GM18868 (cell line): ENCODE measurements around the gene COL3A1.
A peak's percentile ranks its signal among the peaks of the same experiment; 100 is the strongest.

Experiments
- ATAC-seq: cut with Tn5 transposase; IDR thresholded peaks from one replicate; pipeline ENCODE4 v1.9.1; 2021; ENCODE audit warnings: mild to moderate bottlenecking, moderate library complexity; ENCODE audit not compliant: unreplicated experiment

The COL3A1 gene

DNA sequence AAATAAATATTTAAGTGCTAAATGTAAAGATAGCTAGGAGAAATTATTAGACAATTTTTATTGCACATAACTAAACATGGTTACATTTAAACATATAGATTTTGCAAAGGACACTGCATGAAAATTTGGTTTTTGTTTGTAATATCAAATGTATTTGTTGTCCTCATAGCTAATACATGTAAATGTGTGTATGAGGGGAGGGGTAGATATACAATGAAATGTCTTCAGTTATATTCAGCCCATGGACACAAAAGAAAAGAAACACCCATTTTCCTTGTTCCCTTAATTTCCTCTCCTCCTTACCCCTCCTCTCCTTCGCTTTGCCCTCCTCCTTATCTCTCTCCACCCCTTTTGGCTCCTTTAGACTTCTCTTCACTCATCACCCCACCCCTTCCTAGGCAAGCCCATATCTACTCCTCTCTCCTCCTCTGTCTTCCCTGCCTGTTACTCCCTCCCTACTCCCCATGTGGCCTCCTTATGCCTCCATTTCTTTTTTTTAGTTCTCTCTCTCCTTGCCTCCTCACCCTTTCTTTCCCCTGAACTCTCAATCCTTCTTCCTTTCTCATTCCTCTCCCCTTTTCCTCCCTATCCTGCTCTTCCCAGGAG, 1.4 kb downstream of the COL3A1 start:
- ATAC-seq = no peak

DNA sequence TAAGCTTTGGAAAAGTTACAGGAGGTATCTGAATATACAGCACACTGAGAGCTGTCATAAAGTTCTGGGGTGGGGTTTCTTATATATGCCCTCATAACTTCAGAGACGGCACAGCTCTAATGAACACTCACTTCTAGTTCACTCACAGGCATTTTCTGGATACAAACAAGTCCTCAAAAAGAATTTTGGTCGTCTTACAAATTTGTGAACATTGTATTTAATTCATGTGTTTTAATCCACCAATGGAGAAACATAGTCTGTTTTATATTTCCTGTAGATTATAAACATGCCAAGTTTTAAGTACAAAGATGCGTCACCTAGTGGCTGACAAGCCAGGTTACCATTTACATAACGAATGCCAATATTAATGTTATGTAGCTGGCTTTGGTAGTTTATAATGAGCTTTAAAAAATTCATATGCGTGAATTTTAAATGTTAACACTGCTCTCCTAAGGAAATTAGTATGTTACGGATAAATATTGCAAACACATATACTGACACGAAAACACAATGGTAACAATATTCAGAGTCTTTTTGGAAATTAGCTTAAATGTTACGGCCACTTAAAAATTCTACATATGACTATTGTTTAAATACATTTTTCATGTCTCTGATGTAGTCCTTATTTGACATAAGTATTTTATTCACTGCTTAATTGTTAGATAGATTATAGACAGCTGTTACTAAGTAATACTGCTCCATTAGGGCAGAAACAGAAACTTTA, 2.5 kb downstream of the COL3A1 start:
- no peak for ATAC-seq

DNA sequence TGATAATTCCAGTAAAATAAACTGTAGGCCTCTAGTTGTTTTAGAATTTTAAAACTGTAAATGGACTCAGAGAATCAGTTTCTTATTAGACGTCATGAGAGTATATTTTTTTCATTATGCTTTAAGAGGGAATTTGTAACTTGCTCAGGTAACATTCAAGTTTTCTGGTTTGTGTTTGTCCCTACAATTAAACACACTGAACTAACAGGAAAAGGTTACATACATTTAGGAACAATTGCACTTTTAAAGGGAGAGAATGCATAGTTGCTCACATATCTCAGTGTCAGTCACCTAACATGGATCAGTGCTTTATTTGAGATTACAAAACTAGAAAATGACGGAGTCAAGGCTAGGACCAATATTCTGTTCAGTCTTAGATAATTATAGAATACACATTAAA, 3.1 kb downstream of the COL3A1 start:
- ATAC-seq = no peak

DNA sequence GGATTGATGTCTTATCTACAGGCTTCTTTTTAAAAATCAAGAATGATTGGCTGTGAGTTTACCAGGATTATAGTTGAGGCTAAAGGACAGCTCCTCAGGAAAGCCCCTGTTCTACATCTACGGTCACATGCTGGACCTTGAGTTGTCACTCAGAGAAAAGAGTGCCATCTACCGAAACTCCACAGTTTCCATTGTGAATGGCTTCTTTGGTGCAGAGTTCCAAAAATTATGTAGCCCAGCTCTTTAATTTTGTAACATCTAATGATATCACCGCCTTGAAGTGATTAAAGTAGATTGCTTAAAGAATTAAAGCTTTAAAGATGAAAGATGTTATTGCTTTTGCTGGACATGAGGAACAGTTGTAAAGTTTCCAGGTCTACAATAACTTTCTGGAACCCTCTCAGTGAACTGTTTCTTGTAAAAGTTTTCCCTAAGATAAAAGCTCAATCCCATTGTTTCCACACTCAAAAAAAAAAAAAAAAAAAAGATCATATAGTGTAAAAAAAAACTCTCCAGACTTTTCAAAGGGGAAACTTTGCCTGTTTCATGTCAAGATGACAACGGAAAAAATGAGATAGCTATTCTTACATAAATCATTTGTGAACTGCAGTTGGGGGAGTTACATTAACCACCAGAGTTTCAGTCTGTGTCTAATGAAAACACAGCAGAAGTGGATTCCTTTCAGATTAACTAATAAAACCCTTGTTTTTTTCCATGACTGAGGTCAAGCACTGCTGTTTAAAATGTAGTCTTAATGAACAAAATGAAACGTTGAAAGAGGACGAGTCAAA, 4.3 kb downstream of the COL3A1 start:
- peak; percentile 79 for ATAC-seq

DNA sequence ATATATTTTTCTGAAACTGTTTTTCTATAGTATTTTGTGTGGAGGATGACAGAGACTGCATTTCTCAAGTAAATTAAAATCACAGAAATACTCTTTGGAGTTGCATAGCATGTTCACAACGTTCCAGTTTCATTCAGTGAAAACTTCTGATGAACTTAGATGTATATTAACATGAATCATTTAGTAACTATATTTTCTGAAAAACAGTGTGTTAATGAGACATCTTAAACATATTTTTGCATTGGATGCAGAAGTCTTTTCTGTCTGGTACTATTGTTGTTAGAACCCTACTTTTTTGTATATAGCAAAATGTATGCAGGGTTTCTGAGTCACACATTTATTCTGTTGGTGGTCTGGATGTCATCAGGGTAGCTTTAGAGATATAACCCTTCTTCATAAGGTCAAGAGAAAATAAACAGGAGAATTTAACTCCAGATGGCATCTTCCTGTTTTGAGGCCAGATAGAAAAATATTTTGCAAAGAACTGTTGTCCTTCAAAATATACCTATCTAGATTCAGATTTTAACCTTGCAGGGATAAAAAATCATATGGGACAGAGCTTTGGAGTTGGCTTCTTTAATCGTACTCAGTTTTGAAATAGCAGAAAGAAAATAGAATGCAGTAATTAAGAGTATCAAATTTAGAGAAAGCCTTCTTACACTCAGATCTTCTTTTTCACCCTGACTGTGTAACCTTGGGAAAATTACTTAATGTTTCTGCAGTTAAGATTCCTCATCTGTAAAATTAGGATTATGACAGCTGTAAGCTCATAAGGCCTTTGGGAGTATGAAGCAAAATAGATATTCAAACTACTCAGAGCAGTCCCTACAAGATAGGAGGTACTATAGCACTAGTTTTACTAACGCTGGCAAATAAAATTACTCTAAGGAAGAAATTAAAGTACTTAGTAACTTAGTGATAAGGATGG, 5.3 kb downstream of the COL3A1 start:
- ATAC-seq = peak; percentile 3

DNA sequence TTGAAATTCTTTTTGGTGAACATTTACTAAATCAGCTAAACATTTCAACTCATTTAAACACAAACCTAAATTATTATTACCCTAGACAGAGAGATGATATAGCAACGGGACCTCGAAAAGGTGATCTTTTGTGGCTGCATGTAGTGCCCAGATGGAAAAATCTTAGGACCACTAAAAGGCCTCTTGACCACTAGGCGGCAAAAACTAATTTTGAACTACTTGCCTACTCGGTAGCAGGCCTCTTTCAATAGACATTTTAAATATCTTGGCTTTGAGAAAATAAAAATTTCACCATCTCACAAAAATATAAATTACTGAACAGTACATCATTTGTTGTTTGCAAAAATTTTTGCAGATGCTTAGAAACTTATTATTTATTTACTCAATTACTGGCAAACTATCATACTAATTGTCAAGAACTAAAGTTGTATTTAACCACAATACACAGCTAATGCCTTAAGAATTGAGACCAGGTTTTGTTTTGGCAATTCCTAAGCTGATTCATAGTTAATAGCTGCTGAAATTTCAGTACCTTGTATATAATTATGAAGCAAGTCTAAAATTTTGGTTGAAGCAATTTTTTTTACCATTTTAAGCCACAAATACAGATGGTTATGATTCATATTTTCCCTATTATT, 9.4 kb downstream of the COL3A1 start:
- no peak for ATAC-seq

DNA sequence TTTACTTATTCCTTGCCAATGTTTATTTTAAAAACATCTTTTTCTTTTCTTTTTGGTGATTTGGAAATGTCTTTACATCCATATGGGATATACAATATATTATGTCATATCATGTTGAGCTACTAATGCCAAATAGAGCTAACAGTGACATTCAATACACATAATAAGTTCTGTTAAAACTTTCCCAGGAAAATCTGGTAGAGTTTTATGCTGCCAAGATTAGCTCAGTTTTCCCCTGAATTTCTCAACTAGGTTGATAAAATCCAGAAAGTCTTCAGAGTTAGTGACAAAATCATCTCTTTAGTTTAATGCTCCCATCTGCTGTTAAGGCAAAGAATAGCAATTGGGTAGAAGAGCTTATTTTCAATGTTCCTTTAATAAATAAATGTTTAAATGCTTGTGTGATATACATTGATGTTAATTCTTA, 9.9 kb downstream of the COL3A1 start:
- ATAC-seq = no peak

DNA sequence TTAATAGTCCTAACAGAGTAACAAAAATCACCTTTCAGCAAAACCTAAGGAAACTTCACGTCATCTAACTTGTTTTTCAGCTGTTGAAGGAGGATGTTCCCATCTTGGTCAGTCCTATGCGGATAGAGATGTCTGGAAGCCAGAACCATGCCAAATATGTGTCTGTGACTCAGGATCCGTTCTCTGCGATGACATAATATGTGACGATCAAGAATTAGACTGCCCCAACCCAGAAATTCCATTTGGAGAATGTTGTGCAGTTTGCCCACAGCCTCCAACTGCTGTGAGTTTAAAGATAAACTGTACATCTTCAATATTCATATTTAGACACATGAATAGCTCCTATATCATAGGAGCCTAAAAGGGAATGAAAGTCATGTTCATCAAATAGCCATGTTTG, 10.5 kb downstream of the COL3A1 start:
- ATAC-seq = no peak

DNA sequence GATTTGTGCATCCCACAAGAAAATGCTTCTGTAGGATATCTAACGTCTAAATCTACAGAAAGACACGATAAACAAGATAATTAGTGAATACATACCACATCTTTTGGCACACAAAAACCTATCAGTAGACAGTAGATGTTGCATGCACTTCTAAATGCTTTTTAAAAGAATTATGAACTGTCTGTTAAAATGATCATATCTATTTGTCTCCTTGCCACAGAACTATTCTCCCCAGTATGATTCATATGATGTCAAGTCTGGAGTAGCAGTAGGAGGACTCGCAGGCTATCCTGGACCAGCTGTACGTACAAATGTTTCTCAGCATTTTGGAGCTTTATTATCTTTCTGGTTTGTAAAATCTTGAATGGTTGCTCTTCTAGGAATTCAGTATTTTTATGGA, 12.7 kb downstream of the COL3A1 start:
- no peak for ATAC-seq

DNA sequence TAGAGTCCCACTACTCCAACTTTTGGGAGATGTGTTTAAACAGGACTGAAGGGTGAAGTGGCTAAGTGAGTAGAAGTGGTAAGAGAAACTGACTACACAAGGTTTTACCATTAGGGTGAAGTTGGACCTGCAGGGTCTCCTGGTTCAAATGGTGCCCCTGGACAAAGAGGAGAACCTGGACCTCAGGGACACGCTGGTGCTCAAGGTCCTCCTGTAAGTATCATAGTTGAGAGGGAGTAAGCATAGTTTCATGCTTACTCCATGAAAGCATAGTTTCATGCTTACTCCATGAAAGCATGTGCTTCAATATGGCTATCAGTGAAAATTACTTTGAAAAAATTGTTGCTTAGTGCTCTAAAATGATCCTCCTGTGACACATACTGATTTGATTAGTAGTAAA, 19.1 kb downstream of the COL3A1 start:
- ATAC-seq = no peak

DNA sequence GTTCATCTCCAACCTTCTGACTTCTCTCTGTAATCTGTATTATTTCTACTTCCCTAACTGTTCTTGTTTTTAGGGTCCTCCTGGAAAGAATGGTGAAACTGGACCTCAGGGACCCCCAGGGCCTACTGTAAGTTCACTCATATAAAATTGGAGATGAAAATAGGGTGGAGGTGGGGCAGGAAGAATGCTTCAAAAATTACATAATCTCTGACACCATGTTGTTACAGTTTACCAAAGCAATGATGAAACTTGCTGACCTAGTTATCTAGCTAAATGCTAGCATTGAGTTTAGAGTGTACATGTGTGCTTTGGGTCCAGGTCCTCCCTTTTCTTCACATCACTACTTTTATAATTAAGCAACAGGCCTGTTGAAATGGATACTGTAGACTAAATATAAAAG, 23.1 kb downstream of the COL3A1 start:
- ATAC-seq = no peak

DNA sequence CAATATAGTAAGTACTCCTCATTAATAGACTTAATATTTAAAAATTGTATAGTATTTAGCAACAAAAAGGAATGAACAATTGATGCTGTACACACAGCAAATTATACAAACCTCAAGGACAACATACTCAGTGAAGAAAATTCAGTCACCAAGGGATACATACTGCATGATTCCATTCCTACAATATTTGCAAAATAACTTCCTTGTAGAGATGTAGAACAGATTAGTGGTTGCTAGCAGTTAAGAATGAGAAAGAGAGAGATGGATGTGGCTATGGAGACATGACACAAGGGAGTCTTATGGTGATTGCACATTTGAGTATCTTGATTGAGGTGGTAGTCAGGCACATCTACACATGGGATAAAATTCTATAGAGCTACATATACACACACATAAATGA, 26.0 kb downstream of the COL3A1 start:
- ATAC-seq = no peak

DNA sequence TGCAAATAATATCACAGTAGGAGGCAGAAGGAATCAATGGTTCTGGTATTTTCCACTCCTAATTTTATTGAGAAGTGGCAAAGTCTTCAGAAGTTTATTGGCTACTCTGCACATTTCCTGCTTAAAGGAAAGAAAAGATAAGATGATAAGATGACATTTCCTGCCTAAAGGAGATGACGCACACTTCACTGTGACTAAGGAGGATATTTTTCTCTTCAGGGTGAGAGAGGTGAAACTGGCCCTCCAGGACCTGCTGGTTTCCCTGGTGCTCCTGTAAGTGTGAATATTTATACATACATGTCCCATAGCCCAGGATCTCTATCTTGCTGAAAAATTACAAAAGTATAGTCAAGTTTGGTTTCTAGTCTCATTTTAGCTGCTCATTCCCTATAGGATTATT, 27.9 kb downstream of the COL3A1 start:
- ATAC-seq = no peak

DNA sequence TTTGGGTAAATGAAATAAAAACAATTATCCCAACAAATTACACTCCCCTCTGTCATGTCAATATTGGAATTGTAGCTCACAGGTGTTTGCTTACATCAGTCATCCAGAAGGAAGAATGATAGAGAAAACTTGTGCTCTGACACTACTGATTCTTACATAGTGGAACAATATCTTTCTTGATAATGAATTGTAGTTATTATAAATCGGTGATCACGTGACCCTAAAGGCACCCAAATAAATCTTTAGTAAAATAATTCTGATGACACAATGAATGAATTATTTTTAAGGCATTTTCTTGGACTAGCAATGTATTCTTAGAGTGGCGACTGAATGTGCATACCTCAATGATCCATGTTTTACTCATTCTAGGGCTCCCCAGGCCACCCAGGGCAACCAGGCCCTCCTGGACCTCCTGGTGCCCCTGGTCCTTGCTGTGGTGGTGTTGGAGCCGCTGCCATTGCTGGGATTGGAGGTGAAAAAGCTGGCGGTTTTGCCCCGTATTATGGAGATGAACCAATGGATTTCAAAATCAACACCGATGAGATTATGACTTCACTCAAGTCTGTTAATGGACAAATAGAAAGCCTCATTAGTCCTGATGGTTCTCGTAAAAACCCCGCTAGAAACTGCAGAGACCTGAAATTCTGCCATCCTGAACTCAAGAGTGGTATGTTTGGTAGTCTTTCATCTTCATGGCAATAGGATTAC, 34.5 kb downstream of the COL3A1 start:
- no peak for ATAC-seq

DNA sequence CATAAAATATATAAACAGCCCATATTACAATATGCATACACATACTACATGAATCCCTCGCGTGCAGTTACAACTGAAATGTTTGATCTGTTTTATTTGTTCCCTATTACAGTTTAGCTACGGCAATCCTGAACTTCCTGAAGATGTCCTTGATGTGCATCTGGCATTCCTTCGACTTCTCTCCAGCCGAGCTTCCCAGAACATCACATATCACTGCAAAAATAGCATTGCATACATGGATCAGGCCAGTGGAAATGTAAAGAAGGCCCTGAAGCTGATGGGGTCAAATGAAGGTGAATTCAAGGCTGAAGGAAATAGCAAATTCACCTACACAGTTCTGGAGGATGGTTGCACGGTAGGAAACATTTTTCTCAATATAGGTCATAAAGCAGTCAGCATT, 36.4 kb downstream of the COL3A1 start:
- no peak for ATAC-seq

DNA sequence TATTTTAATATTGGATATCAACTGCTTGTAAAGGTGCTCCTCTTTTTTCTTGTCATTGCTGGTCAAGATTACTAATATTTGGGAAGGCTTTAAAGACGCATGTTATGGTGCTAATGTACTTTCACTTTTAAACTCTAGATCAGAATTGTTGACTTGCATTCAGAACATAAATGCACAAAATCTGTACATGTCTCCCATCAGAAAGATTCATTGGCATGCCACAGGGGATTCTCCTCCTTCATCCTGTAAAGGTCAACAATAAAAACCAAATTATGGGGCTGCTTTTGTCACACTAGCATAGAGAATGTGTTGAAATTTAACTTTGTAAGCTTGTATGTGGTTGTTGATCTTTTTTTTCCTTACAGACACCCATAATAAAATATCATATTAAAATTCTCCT, 38.2 kb downstream of the COL3A1 start:
- ATAC-seq = no peak

DNA sequence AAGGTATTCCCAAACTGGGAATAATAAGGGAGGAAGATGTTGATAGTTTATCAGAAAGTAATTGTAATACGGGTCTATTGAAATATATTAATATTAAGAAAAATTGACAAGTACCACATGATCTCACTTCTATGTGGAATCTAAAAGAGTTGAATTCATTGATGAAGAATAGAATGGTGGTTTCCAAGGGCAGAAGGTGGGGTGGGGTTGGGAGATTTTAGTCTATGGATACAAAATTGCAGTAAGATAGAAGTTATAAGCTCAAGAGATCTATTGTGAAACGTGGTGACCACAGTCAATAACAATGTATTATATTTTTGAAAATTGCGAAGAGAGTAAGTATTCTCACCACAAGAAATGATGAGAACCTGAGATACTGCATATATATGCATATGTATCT, 38.9 kb downstream of the COL3A1 start:
- no peak for ATAC-seq

DNA sequence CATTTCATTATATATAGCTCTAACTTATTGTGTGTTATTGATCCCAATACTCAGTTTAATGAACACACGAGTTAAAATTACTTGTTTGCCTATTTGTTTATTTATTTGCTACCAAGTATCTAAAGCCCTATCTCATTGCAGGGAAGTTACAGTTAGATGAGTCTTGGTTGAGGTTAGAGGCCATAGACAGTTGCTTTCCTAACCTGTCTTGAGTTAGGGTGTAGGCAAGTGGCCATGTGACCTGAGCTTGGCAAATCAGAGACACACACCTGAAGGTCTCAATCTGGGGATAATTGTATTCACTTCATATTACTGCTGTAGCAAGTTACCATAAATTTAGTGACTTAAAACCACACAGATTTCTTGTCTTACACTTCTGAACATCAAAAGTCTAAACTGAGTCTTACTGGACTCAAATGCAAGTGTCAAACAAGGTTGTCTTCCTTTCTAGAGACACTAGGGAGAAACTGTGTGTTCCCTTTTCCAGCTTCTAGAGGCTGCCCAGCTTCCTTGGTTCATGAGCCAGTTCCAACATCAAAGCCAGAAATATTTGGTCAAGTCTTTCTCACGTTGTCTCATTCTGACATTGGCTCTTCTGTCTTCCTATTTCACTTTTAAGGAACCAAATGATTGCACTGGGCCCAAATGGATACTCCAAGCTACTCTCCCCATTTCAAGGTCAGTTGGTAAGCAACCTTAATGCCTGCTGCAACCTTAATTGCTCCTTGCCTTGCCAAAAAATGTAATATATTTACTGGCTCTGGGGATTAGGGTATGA, 39.7 kb downstream of the COL3A1 start:
- ATAC-seq = no peak

DNA sequence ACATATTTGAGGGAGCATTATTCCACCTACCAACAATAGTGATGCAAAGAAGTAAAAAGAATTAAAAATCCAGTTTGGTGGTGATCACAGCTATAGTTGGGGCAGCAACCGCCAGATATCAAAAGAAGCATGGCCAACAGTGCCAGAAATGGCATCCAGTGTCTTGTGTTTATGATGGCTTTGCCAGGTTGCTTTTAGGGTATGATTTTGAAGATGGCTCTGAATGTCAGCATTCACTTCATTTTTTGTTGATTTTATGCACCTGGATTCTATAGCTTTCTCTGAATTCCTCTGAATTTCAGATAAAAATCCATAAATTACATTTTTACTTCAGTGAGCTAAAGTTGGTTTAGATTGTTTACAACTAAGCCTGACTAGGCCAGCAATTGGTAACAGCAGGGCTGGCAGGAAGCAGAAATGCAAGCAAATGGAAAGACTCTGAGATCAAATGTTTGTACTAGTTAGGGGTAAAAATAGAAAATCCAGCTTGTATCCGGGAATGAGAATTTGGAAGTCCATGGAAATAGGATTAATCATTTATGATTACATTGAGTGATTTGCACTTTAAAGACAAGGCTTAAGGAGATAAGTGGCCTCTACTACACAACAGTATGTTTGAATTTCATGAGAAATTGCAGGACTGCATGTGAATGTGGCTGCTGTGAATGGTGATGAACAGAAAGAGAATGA, 40.4 kb downstream of the COL3A1 start:
- ATAC-seq = no peak
